Suprapubic skin (tissue), 4 donors: ENCODE results near the gene TAF4B. TPM values are rescaled to one million over a fixed set of nuclear protein-coding genes. Genes with fewer than 3 reads are reported as not detected.

Source experiments
- DNase-seq, 2 donors: peaks; one replicate each; pipeline ENCODE4 v3.0.0-alpha.2; 2019; ENCODE audit warnings: low spot score in 2 of 2
- H3K27ac ChIP-seq: fragments of 200-600 bp; sonication (generic); one replicate; pipeline ENCODE4 v1.5.1; 2019
- H3K27me3 ChIP-seq: fragments of 200-600 bp; sonication (generic); one replicate; pipeline ENCODE4 v1.5.1; 2019
- H3K36me3 ChIP-seq: fragments of 200-600 bp; sonication (generic); one replicate; pipeline ENCODE4 v1.5.1; 2019
- H3K4me1 ChIP-seq: fragments of 200-600 bp; sonication (generic); one replicate; pipeline ENCODE4 v1.5.1; 2019
- H3K4me3 ChIP-seq: fragments of 200-600 bp; sonication (generic); one replicate; pipeline ENCODE4 v1.5.1; 2019; ENCODE audit warnings: mild to moderate bottlenecking
- H3K9me3 ChIP-seq: fragments of 200-600 bp; sonication (generic); one replicate; pipeline ENCODE4 v1.5.1; 2019
- EP300 ChIP-seq: sonication (generic); formaldehyde crosslinking; IDR thresholded peaks from one replicate; pipeline ENCODE4 v1.6.1; 2017; ENCODE audit warnings: antibody characterized with exemption
- POLR2A ChIP-seq, 2 donors: fragments of 450-650 bp; IDR thresholded peaks; one replicate each; pipeline ENCODE4 v1.6.1; 2017; ENCODE audit warnings: antibody characterized with exemption in 2 of 2, mild to moderate bottlenecking in 2 of 2, moderate library complexity in 2 of 2
- POLR2AphosphoS5 ChIP-seq, 3 donors: sonication (generic); formaldehyde crosslinking; IDR thresholded peaks; one replicate each; pipeline ENCODE4 v1.6.1; 2017; ENCODE audit warnings: antibody characterized with exemption in 3 of 3
- WGBS: methylation state at CpG from one replicate; pipeline ENCODE4 v1.1.5; 2018; 5-methylcytosine and 5-hydroxymethylcytosine counted together
- total RNA-seq, 4 donors: library from RNA; depleted of rRNA; stranded (reverse); fragments of >200 nt; gene quantifications; one replicate each; pipeline ENCODE4 v1.1.0, GENCODE V29; 2016
- TF ChIP-seq, protein P1 (sequence below), 2 donors: fragments of 200-600 bp in 1 of 2; fragments of 450-650 bp in 1 of 2; sonication (generic) in 1 of 2; IDR thresholded peaks; one replicate each; pipeline ENCODE4 v1.5.1; 2016 to 2019; ENCODE audit warnings: antibody characterized with exemption in 2 of 2, mild to moderate bottlenecking in 1 of 2, moderate library complexity in 1 of 2

TAF4B gene
- total RNA-seq, 4 donors from 2014 or later = 21.9 to 28.4 (median 23.4) TPM

DNA sequence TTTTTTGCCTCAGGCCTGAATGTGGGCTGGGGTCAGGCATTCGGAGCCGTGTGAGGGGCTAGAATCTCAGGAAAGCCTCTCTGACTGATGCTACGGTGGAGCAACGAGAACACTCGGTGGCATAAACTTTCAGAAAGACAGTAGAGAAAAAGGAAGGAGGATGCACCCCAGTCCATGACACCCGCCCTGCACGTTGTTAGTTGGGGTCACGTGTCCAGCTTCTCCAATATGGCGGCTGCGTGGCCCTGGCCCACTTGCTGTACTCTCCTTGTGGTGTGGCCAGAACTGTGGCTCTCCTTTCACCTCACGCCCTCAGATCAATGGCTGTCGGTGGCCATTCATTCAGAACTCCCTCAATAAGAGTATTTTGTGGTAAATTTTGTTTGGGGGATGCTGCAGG, 190.9 kb downstream of the TAF4B start:
- H3K4me3 ChIP-seq = no peak overlapping the region
- no peak for TF ChIP-seq POLR2A (IDR thresholded peaks at IDR 0.05)
- no peak for TF ChIP-seq POLR2AphosphoS5 (IDR thresholded peaks at IDR 0.05)
- TF ChIP-seq, protein P1, sequence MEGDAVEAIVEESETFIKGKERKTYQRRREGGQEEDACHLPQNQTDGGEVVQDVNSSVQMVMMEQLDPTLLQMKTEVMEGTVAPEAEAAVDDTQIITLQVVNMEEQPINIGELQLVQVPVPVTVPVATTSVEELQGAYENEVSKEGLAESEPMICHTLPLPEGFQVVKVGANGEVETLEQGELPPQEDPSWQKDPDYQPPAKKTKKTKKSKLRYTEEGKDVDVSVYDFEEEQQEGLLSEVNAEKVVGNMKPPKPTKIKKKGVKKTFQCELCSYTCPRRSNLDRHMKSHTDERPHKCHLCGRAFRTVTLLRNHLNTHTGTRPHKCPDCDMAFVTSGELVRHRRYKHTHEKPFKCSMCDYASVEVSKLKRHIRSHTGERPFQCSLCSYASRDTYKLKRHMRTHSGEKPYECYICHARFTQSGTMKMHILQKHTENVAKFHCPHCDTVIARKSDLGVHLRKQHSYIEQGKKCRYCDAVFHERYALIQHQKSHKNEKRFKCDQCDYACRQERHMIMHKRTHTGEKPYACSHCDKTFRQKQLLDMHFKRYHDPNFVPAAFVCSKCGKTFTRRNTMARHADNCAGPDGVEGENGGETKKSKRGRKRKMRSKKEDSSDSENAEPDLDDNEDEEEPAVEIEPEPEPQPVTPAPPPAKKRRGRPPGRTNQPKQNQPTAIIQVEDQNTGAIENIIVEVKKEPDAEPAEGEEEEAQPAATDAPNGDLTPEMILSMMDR (IDR thresholded peaks at IDR 0.05) = no peak
- no peak for TF ChIP-seq EP300
- H3K27ac ChIP-seq = no peak overlapping the region
- no peaks in the 10 kb centered on the region for H3K4me1 ChIP-seq
- no peaks in the 10 kb centered on the region for H3K9me3 ChIP-seq
- H3K27me3 ChIP-seq = no peaks in the 10 kb centered on the region
- no peak for DNase-seq
- WGBS = 95% methylated on average over 12 of the region's 12 CpGs
- no peaks in the 10 kb centered on the region for H3K36me3 ChIP-seq

DNA sequence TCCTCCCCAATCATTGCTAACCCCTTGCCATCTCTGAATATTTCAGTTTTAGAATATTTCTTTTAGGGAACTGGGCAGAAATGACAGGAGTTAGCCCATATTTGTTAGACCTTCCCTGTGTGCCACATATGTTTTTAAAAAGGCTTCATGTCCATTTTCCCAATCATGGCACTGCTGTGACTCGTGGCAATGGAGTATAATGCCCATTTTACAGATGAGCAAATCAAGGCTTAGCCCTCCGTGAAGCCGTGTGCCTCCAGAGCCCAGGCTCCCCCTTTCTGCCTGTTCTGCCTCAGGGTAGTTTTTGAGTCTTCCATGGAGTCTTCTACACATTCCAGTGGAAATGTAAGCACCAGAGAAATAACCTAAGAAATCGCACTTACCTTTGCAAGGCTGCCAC, 192.0 kb downstream of the TAF4B start:
- Histone ChIP-seq H3K9me3 (no peaks in the 10 kb centered on the region), H3K27me3 (no peaks in the 10 kb centered on the region), H3K4me3 (no peak overlapping the region), H3K36me3 (no peaks in the 10 kb centered on the region), H3K27ac (no peak overlapping the region), H3K4me1 (no peaks in the 10 kb centered on the region)
- 93% methylated on average over 4 of the region's 4 CpGs for WGBS
- DNase-seq = no peak
- TF ChIP-seq, protein P1 (IDR thresholded peaks at IDR 0.05) = no peak
- TF ChIP-seq POLR2A (IDR thresholded peaks at IDR 0.05) = no peak
- TF ChIP-seq EP300 = no peak
- TF ChIP-seq POLR2AphosphoS5 (IDR thresholded peaks at IDR 0.05) = no peak

DNA sequence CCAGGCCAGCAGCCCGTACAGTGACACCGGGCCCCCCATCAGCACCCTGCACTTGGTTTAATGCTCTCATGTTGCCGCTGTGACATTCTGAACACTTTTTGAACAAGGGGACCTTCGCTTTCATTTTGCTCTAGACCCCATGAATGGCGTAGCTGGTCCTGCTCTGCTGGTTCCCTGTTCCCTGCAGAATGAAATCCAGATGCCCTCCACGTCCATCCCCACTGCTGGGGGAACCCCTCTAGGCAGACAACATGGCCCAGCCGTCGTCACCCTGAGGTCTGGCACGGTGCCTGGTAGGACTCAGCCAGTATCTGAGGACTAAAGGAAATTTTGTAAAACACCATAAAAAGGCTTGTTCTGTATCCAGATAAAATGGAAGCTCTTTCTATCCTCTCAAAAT, 193.5 kb downstream of the TAF4B start:
- WGBS = 77% methylated on average over 9 of the region's 9 CpGs
- DNase-seq = no peak
- Histone ChIP-seq H3K9me3 (no peaks in the 10 kb centered on the region), H3K36me3 (no peaks in the 10 kb centered on the region), H3K27ac (no peak overlapping the region), H3K27me3 (no peaks in the 10 kb centered on the region), H3K4me1 (no peaks in the 10 kb centered on the region), H3K4me3 (no peak overlapping the region)
- no peak for TF ChIP-seq POLR2AphosphoS5 (IDR thresholded peaks at IDR 0.05)

DNA sequence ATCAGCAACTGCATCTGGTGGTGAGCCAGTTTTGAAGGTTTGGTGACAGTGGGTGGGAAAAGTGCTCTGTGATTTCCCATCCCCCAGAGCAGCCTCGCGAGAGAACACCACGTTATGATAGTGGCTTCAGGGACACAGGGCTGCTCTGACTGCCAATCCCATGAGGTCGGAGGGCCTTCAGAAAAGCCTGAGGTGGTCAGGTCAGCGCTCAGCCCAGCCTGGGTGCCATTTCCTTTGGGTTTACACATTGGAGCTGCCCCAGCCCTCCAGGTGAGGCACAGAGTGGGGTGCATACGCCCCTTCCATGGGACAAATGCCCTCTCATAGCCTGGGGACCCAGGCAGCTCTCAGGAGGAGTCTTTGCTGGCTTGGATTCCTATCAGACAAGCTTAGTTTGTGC, 195.3 kb downstream of the TAF4B start:
- DNase-seq = no peak
- H3K4me3 ChIP-seq = no peak overlapping the region
- no peaks in the 10 kb centered on the region for H3K27me3 ChIP-seq
- no peaks in the 10 kb centered on the region for H3K36me3 ChIP-seq
- no peaks in the 10 kb centered on the region for H3K9me3 ChIP-seq
- TF ChIP-seq POLR2AphosphoS5 (IDR thresholded peaks at IDR 0.05) (no peak), EP300 (no peak), POLR2A (IDR thresholded peaks at IDR 0.05) (no peak)
- TF ChIP-seq, protein P1 (IDR thresholded peaks at IDR 0.05) = no peak
- no peak overlapping the region for H3K27ac ChIP-seq
- WGBS = 87% methylated on average over 6 of the region's 6 CpGs
- H3K4me1 ChIP-seq = no peaks in the 10 kb centered on the region

DNA sequence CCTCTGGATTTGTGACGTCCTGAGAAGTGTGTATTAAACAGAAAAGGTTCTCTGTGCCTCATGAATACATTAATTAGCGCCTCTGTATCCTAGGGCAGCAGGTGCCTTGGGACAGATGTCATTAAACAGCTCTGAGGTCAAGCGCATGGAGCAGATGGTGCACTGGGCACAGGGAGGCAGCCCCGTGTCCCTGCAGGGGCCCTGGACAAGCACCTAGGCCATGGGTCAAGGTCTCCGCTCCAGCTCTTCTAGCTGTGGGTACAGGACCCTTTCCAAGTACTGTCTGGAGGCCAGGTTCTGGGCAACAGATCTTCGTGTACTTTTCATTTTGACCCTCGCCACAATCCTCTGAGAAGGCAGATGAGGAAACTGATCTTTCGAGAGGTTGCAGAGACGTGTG, 195.7 kb downstream of the TAF4B start:
- Histone ChIP-seq H3K4me3 (no peak overlapping the region), H3K27me3 (no peaks in the 10 kb centered on the region), H3K27ac (no peak overlapping the region), H3K4me1 (no peaks in the 10 kb centered on the region), H3K36me3 (no peaks in the 10 kb centered on the region), H3K9me3 (no peaks in the 10 kb centered on the region)
- 93% methylated on average over 9 of the region's 9 CpGs for WGBS
- TF ChIP-seq EP300 (no peak), POLR2AphosphoS5 (IDR thresholded peaks at IDR 0.05) (no peak), POLR2A (IDR thresholded peaks at IDR 0.05) (no peak)
- TF ChIP-seq, protein P1 (IDR thresholded peaks at IDR 0.05) = no peak
- no peak for DNase-seq

DNA sequence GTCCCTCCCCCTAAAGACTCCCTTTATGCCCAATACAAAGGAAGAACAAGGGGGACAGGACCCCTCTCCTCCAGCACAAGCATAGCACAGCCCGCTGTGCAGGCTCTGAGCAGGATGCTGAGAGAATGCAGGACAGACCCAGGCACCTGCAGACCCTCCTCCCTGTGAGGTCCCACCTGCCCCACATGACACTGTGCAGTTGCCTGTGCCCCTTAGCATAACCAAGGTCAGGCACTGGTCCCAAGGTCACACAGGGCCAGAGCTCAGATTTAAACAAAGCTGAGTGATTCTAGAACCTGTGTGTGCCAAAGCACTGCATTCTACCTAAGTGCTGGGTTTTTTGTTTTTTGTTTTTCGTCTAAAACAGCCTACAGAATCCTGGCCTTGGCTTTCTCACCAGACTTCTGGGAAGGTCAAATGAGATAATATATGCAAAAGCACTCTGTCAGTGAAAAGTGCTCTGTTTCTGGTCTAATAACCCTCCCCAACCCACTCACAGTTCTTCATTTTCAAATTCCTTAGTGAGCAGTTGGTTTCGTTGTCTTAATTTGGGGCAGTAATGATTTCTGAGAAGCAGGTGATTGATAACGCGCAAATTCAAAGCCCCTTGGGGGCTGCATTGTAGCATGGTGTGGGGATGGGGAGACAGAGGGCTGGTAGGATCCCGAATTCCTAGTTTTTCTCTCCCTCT, 196.4 kb downstream of the TAF4B start:
- no peak for DNase-seq
- 89% methylated on average over 6 of the region's 6 CpGs for WGBS
- TF ChIP-seq, protein P1 (IDR thresholded peaks at IDR 0.05) = no peak
- TF ChIP-seq EP300 = no peak
- no peak for TF ChIP-seq POLR2AphosphoS5 (IDR thresholded peaks at IDR 0.05)
- no peak for TF ChIP-seq POLR2A (IDR thresholded peaks at IDR 0.05)

More for the DNA sequence above, 196.4 kb downstream of the TAF4B start:
- Histone ChIP-seq H3K27ac (no peak overlapping the region), H3K36me3 (no peaks in the 10 kb centered on the region), H3K4me1 (no peaks in the 10 kb centered on the region), H3K4me3 (no peak overlapping the region), H3K9me3 (no peaks in the 10 kb centered on the region), H3K27me3 (no peaks in the 10 kb centered on the region)
